Activated CD4-positive, alpha-beta T cell treated with anti-CD3 and anti-CD28 coated beads, Interleukin-2, amount 10 ng/mL, durations not matched to agents 24 days and 14 days (primary cell): ENCODE measurements around the gene CLK2. TPM values are rescaled to one million over a fixed set of nuclear protein-coding genes. Genes with fewer than 3 reads are reported as not detected.

Experiments
- DNase-seq: peaks from one replicate; pipeline ENCODE4 v3.0.0; 2022
- H3K27ac Mint-ChIP-seq: one replicate; pipeline ENCODE4 v1.8.0; 2022; ENCODE audit warnings: mild to moderate bottlenecking, mixed read lengths
- H3K27me3 Mint-ChIP-seq: one replicate; pipeline ENCODE4 v1.8.0; 2022; ENCODE audit warnings: mixed read lengths
- H3K36me3 Mint-ChIP-seq: one replicate; pipeline ENCODE4 v1.8.0; 2022; ENCODE audit warnings: low read depth, mild to moderate bottlenecking, mixed read lengths
- H3K4me1 Mint-ChIP-seq: one replicate; pipeline ENCODE4 v1.8.0; 2021; ENCODE audit warnings: mixed read lengths
- H3K4me3 Mint-ChIP-seq: one replicate; pipeline ENCODE4 v1.8.0; 2022; ENCODE audit warnings: mild to moderate bottlenecking, moderate library complexity, mixed read lengths
- H3K9me3 Mint-ChIP-seq: one replicate; pipeline ENCODE4 v1.8.0; 2021; ENCODE audit warnings: mixed read lengths
- intact Hi-C: fragments of 100-400 bp; cut with micrococcal nuclease; formaldehyde crosslinking; loops from one replicate; pipeline ENCODE4 v1.15.1; 2023
- total RNA-seq: library from RNA; stranded (reverse); gene quantifications from 2 replicates; pipeline ENCODE4 v1.2.3, GENCODE V29; 2022

CLK2 gene
- total RNA-seq = 86.2 and 90.6 TPM in 2 replicates

GRCh38 chr1:155273343-155274245, at the start of gene CLK2:
Gene CLK2 (minus strand): TSS chr1:155273504. CDS start chr1:155270977, 2,527 bp downstream.
- H3K36me3 Mint-ChIP-seq = peaks cover 35% of the 10 kb centered on the region
- peaks cover 34% of the 10 kb centered on the region for H3K4me1 Mint-ChIP-seq
- peak within 1 kb of the TSS; percentile 100 for H3K4me3 Mint-ChIP-seq

GRCh38 chr1:155322571-155322952, 49.3 kb upstream of the CLK2 start:
- Mint-ChIP-seq H3K27me3 (no peaks in the 10 kb centered on the region), H3K4me1 (peaks cover 35% of the 10 kb centered on the region), H3K36me3 (peaks cover 29% of the 10 kb centered on the region), H3K4me3 (peak overlapping the region; percentile 91), H3K9me3 (no peaks in the 10 kb centered on the region), H3K27ac (peak overlapping the region; percentile 15)
- DNase-seq = peak; percentile 75
- intact Hi-C loops = loop anchor here (5.0 to 10.0 kb wide), 5 partner anchors 115 to 425 kb away; partner anchors contain the start of genes CKS1B, KRTCAP2, MTX1 and SHC1

More at GRCh38 chr1:155273343-155274245, at the start of gene CLK2:
- peak within 1 kb of the TSS; percentile 98 for H3K27ac Mint-ChIP-seq
- H3K9me3 Mint-ChIP-seq = no peaks in the 10 kb centered on the region
- intact Hi-C loops = loop anchor here (1.0 to 10.0 kb wide), 3 partner anchors 11 to 321 kb away; partner anchors contain the start of gene SCAMP3
- no peaks in the 10 kb centered on the region for H3K27me3 Mint-ChIP-seq
- DNase-seq = peak; percentile 99

GRCh38 chr1:155321639-155322503, 48.6 kb upstream of the CLK2 start:
- H3K4me1 Mint-ChIP-seq = peaks cover 37% of the 10 kb centered on the region
- no peaks in the 10 kb centered on the region for H3K27me3 Mint-ChIP-seq
- no peaks in the 10 kb centered on the region for H3K9me3 Mint-ChIP-seq
- no peak for DNase-seq
- peaks cover 31% of the 10 kb centered on the region for H3K36me3 Mint-ChIP-seq
- intact Hi-C loops = loop anchor here (5.0 to 10.0 kb wide), 5 partner anchors 115 to 425 kb away; partner anchors contain the start of genes CKS1B, KRTCAP2, MTX1 and SHC1
- H3K4me3 Mint-ChIP-seq = peak overlapping the region; percentile 91
- H3K27ac Mint-ChIP-seq = peak overlapping the region; percentile 25

- DNase-seq = peak; percentile 95
- intact Hi-C loops = loop anchor here (5.0 to 10.0 kb wide), 5 partner anchors 114 to 426 kb away; partner anchors contain the start of genes CKS1B, KRTCAP2, MTX1 and SHC1
- Mint-ChIP-seq H3K4me1 (peaks cover 33% of the 10 kb centered on the region), H3K9me3 (no peaks in the 10 kb centered on the region), H3K4me3 (peak within 1 kb of the TSS; percentile 91), H3K27me3 (no peaks in the 10 kb centered on the region), H3K36me3 (peaks cover 37% of the 10 kb centered on the region), H3K27ac (peak within 1 kb of the TSS; percentile 25)
These were observed 47.6 kb upstream of the CLK2 start, which contains the start of gene RUSC1 for GRCh38 chr1:155320661-155321617. Gene RUSC1 (plus strand): TSS chr1:155320894. CDS start chr1:155321774, 880 bp downstream.

- Mint-ChIP-seq H3K4me3 (peak overlapping the region; percentile 80), H3K36me3 (peaks cover 39% of the 10 kb centered on the region), H3K27ac (no peak overlapping the region), H3K27me3 (no peaks in the 10 kb centered on the region), H3K9me3 (no peaks in the 10 kb centered on the region), H3K4me1 (peaks cover 28% of the 10 kb centered on the region)
- DNase-seq = no peak
- intact Hi-C loops = loop anchor here (5.0 to 10.0 kb wide), 5 partner anchors 113 to 427 kb away; partner anchors contain the start of genes CKS1B, KRTCAP2, MTX1 and SHC1
These were observed 46.9 kb upstream of the CLK2 start for GRCh38 chr1:155320252-155320651.

GRCh38 chr1:155319536-155319935, 46.2 kb upstream of the CLK2 start:
- Mint-ChIP-seq H3K27ac (no peak overlapping the region), H3K4me3 (no peak overlapping the region), H3K36me3 (peaks cover 45% of the 10 kb centered on the region), H3K27me3 (no peaks in the 10 kb centered on the region), H3K4me1 (peaks cover 26% of the 10 kb centered on the region), H3K9me3 (no peaks in the 10 kb centered on the region)
- intact Hi-C loops = no loop called here
- no peak for DNase-seq

GRCh38 chr1:155318082-155318481, 44.8 kb upstream of the CLK2 start:
- intact Hi-C loops = no loop called here
- Mint-ChIP-seq H3K9me3 (no peaks in the 10 kb centered on the region), H3K36me3 (peaks cover 54% of the 10 kb centered on the region), H3K4me3 (no peak overlapping the region), H3K4me1 (peaks cover 32% of the 10 kb centered on the region), H3K27me3 (no peaks in the 10 kb centered on the region), H3K27ac (no peak overlapping the region)
- DNase-seq = no peak

- H3K4me1 Mint-ChIP-seq = peaks cover 33% of the 10 kb centered on the region
- intact Hi-C loops = no loop called here
- H3K27me3 Mint-ChIP-seq = no peaks in the 10 kb centered on the region
- peaks cover 59% of the 10 kb centered on the region for H3K36me3 Mint-ChIP-seq
- H3K27ac Mint-ChIP-seq = no peak overlapping the region
- no peak overlapping the region for H3K4me3 Mint-ChIP-seq
- no peak for DNase-seq
- no peaks in the 10 kb centered on the region for H3K9me3 Mint-ChIP-seq
These were observed 43.6 kb upstream of the CLK2 start for GRCh38 chr1:155316922-155317321.

- no peaks in the 10 kb centered on the region for H3K9me3 Mint-ChIP-seq
- H3K36me3 Mint-ChIP-seq = peaks cover 73% of the 10 kb centered on the region
- intact Hi-C loops = no loop called here
- H3K27me3 Mint-ChIP-seq = no peaks in the 10 kb centered on the region
- peak overlapping the region; percentile 36 for H3K27ac Mint-ChIP-seq
- H3K4me3 Mint-ChIP-seq = no peak overlapping the region
- H3K4me1 Mint-ChIP-seq = peaks cover 36% of the 10 kb centered on the region
- DNase-seq = no peak
These were observed 40.0 kb upstream of the CLK2 start for GRCh38 chr1:155313261-155313660.

GRCh38 chr1:155309423-155310021, 36.2 kb upstream of the CLK2 start:
- DNase-seq = peak; percentile 65
- intact Hi-C loops = loop anchor here (2.0 to 5.0 kb wide), 2 partner anchors 59 to 117 kb away; no protein-coding TSS in a partner anchor
- Mint-ChIP-seq H3K9me3 (no peaks in the 10 kb centered on the region), H3K27ac (peak overlapping the region; percentile 92), H3K36me3 (peaks cover 48% of the 10 kb centered on the region), H3K27me3 (no peaks in the 10 kb centered on the region), H3K4me3 (peak overlapping the region; percentile 99), H3K4me1 (peaks cover 39% of the 10 kb centered on the region)

- Mint-ChIP-seq H3K4me3 (peak within 1 kb of the TSS; percentile 99), H3K27me3 (no peaks in the 10 kb centered on the region), H3K27ac (peak within 1 kb of the TSS; percentile 92), H3K4me1 (peaks cover 39% of the 10 kb centered on the region), H3K9me3 (no peaks in the 10 kb centered on the region), H3K36me3 (peaks cover 45% of the 10 kb centered on the region)
- intact Hi-C loops = loop anchor here (1.0 to 5.0 kb wide), 5 partner anchors 15 to 116 kb away; partner anchors contain the start of gene SCAMP3
- peak; percentile 99 for DNase-seq
These were observed 35.5 kb upstream of the CLK2 start, which contains the start of gene FDPS for GRCh38 chr1:155308493-155309422. Gene FDPS (plus strand): TSS chr1:155308866. CDS start chr1:155309790, 924 bp downstream.
